Nephron progenitor cell (in vitro differentiated cells): Measurements from ENCODE around the gene RAB11FIP4.

Source experiments
- DNase-seq: peaks from one replicate; pipeline ENCODE4 v3.0.0; 2021
- H3K27ac Mint-ChIP-seq: 2 replicates; pipeline ENCODE4 v1.8.0; 2021; ENCODE audit warnings: mild to moderate bottlenecking, moderate library complexity, mixed read lengths
- H3K27me3 Mint-ChIP-seq: 2 replicates; pipeline ENCODE4 v1.8.0; 2021; ENCODE audit warnings: mild to moderate bottlenecking, low read depth, mixed read lengths; ENCODE audit not compliant: poor library complexity
- H3K36me3 Mint-ChIP-seq: 2 replicates; pipeline ENCODE4 v1.8.0; 2021; ENCODE audit warnings: low read depth, mixed read lengths
- H3K4me1 Mint-ChIP-seq: 2 replicates; pipeline ENCODE4 v1.8.0; 2021; ENCODE audit warnings: mixed read lengths
- H3K4me3 Mint-ChIP-seq: 2 replicates; pipeline ENCODE4 v1.8.0; 2021; ENCODE audit warnings: mild to moderate bottlenecking, moderate library complexity, mixed read lengths
- H3K9me3 Mint-ChIP-seq: 2 replicates; pipeline ENCODE4 v1.8.0; 2021; ENCODE audit warnings: mild to moderate bottlenecking, moderate library complexity, mixed read lengths
- TF ChIP-seq, protein P1 (sequence below): fragments of 200-600 bp; sonication (generic); IDR thresholded peaks from 2 replicates; pipeline ENCODE4 v1.5.0; 2021; ENCODE audit warnings: antibody characterized with exemption

Gene RAB11FIP4

GRCh38 chr17:31565652-31566051, 174.2 kb downstream of the RAB11FIP4 start:
- no peak for DNase-seq
- H3K4me1 Mint-ChIP-seq = peaks cover 52% of the 10 kb centered on the region
- H3K9me3 Mint-ChIP-seq = no peaks in the 10 kb centered on the region
- H3K36me3 Mint-ChIP-seq = no peaks in the 10 kb centered on the region
- no peak overlapping the region for H3K27ac Mint-ChIP-seq
- no peak overlapping the region for H3K4me3 Mint-ChIP-seq
- peaks cover 25% of the 10 kb centered on the region for H3K27me3 Mint-ChIP-seq
- TF ChIP-seq, protein P1, sequence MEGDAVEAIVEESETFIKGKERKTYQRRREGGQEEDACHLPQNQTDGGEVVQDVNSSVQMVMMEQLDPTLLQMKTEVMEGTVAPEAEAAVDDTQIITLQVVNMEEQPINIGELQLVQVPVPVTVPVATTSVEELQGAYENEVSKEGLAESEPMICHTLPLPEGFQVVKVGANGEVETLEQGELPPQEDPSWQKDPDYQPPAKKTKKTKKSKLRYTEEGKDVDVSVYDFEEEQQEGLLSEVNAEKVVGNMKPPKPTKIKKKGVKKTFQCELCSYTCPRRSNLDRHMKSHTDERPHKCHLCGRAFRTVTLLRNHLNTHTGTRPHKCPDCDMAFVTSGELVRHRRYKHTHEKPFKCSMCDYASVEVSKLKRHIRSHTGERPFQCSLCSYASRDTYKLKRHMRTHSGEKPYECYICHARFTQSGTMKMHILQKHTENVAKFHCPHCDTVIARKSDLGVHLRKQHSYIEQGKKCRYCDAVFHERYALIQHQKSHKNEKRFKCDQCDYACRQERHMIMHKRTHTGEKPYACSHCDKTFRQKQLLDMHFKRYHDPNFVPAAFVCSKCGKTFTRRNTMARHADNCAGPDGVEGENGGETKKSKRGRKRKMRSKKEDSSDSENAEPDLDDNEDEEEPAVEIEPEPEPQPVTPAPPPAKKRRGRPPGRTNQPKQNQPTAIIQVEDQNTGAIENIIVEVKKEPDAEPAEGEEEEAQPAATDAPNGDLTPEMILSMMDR = no peak

GRCh38 chr17:31566247-31566991, 174.9 kb downstream of the RAB11FIP4 start:
- Mint-ChIP-seq H3K27me3 (peaks cover 17% of the 10 kb centered on the region), H3K4me1 (peaks cover 49% of the 10 kb centered on the region), H3K9me3 (no peaks in the 10 kb centered on the region), H3K36me3 (no peaks in the 10 kb centered on the region), H3K27ac (no peak overlapping the region), H3K4me3 (no peak overlapping the region)
- no peak for DNase-seq
- TF ChIP-seq, protein P1 = no peak

- H3K27ac Mint-ChIP-seq = no peak overlapping the region
- TF ChIP-seq, protein P1 = no peak
- no peaks in the 10 kb centered on the region for H3K9me3 Mint-ChIP-seq
- peaks cover 12% of the 10 kb centered on the region for H3K27me3 Mint-ChIP-seq
- peaks cover 49% of the 10 kb centered on the region for H3K4me1 Mint-ChIP-seq
- H3K36me3 Mint-ChIP-seq = no peaks in the 10 kb centered on the region
- DNase-seq = no peak
- no peak overlapping the region for H3K4me3 Mint-ChIP-seq
Observed at GRCh38 chr17:31566992-31567373, 175.5 kb downstream of the RAB11FIP4 start.

DNA sequence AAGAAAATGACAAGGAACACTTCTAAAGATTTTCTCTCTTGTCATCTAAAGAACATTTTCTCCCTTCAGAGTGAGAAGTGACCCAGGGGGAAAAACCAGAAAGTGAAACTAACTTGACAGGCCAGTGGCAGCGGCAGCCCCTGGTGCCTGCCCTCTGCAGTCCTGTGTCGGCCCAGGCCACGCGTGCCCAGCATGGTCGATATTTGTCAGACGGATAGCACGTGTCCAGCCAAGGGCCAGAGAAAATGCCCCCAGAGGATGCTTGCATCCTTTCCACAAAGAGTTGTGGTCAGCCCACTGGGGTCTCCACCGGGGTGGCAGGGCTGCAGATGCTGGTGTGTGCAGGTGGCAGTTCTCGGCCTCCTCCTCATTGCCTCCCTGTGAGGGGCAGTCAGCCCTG, 176.6 kb downstream of the RAB11FIP4 start:
- no peak for DNase-seq
- H3K9me3 Mint-ChIP-seq = no peaks in the 10 kb centered on the region
- peaks cover 44% of the 10 kb centered on the region for H3K4me1 Mint-ChIP-seq
- no peak overlapping the region for H3K27ac Mint-ChIP-seq
- TF ChIP-seq, protein P1 = no peak
- peaks cover 6% of the 10 kb centered on the region for H3K27me3 Mint-ChIP-seq
- no peaks in the 10 kb centered on the region for H3K36me3 Mint-ChIP-seq
- no peak overlapping the region for H3K4me3 Mint-ChIP-seq

GRCh38 chr17:31568539-31568938, 177.1 kb downstream of the RAB11FIP4 start:
- no peaks in the 10 kb centered on the region for H3K36me3 Mint-ChIP-seq
- peaks cover 44% of the 10 kb centered on the region for H3K4me1 Mint-ChIP-seq
- H3K9me3 Mint-ChIP-seq = no peaks in the 10 kb centered on the region
- H3K27ac Mint-ChIP-seq = no peak overlapping the region
- TF ChIP-seq, protein P1 = no peak
- peaks cover 6% of the 10 kb centered on the region for H3K27me3 Mint-ChIP-seq
- DNase-seq = no peak
- no peak overlapping the region for H3K4me3 Mint-ChIP-seq

DNA sequence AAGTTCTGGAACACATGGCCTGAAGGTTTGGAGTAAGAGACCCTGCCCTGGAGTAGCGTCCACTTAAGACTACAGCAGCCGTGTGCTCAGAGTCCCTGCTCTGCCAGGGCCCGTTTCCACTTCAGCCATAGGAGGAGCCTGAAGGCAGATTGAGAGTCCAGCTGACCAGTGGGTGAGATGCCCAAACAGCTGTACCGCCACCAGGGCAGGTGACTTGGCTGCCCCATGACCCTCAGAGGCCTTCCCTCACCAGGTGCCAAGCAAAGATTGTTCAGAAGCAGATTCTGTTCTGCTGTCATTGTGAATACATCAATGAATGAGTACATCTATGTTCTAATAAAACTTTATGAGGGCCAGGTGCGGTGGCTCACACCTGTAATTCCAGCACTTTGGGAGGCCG, 178.8 kb downstream of the RAB11FIP4 start:
- H3K4me3 Mint-ChIP-seq = no peak overlapping the region
- no peaks in the 10 kb centered on the region for H3K9me3 Mint-ChIP-seq
- TF ChIP-seq, protein P1 = no peak
- H3K27me3 Mint-ChIP-seq = peaks cover 6% of the 10 kb centered on the region
- no peak overlapping the region for H3K27ac Mint-ChIP-seq
- peaks cover 33% of the 10 kb centered on the region for H3K4me1 Mint-ChIP-seq
- no peaks in the 10 kb centered on the region for H3K36me3 Mint-ChIP-seq
- DNase-seq = no peak
